ENCODE measurements around the gene AKAP6.
"Not testable (repeated sequence)": the region's sequence is repeated elsewhere in the genome, so short reads cannot be mapped to it uniquely, and the experiment has no call there.

AKAP6 gene

GRCh38 chr14:32384464-32384863, 55.4 kb downstream of the AKAP6 start:
- no peaks in the 10 kb centered on the region for H3K9me3 ChIP-seq (ENCODE audit: control insufficient read depth, low read length)
- peaks cover 12% of the 10 kb centered on the region for H3K4me1 ChIP-seq (ENCODE audit: control insufficient read depth, insufficient read depth, low read length, poor library complexity, severe bottlenecking)
- WGBS, 2 experiments (ENCODE audit: insufficient coverage in 2 of 2) = 79 to 80% methylated on average over 2 of the region's 2 CpGs
- no peaks in the 10 kb centered on the region for H3K36me3 ChIP-seq (ENCODE audit: control insufficient read depth, insufficient read depth, low read length)
- no peak overlapping the region for H3K27ac ChIP-seq (ENCODE audit: low read depth, low read length, severe bottlenecking)
- H3K4me3 ChIP-seq (ENCODE audit: extremely low read depth, insufficient read depth, low read length, poor library complexity, severe bottlenecking) = no peak overlapping the region

- H3K9me3 ChIP-seq (ENCODE audit: control insufficient read depth, low read length); H3K4me1 ChIP-seq (ENCODE audit: control insufficient read depth, insufficient read depth, low read length, poor library complexity, severe bottlenecking); H3K4me3 ChIP-seq (ENCODE audit: extremely low read depth, insufficient read depth, low read length, poor library complexity, severe bottlenecking); H3K27ac ChIP-seq (ENCODE audit: low read depth, low read length, severe bottlenecking); H3K36me3 ChIP-seq (ENCODE audit: control insufficient read depth, insufficient read depth, low read length): not testable (repeated sequence)
- WGBS, 2 experiments (ENCODE audit: insufficient coverage in 2 of 2) = no CpG with 5 or more reads among the region's 2 CpGs
Observed at GRCh38 chr14:32387295-32387694, 58.2 kb downstream of the AKAP6 start.

- 88 to 100% methylated on average over 1 of the region's 1 CpG for WGBS, 2 experiments (ENCODE audit: insufficient coverage in 2 of 2)
- Histone ChIP-seq H3K4me3 (ENCODE audit: extremely low read depth, insufficient read depth, low read length, poor library complexity, severe bottlenecking) (no peak overlapping the region), H3K36me3 (ENCODE audit: control insufficient read depth, insufficient read depth, low read length) (no peaks in the 10 kb centered on the region), H3K9me3 (ENCODE audit: control insufficient read depth, low read length) (no peaks in the 10 kb centered on the region), H3K27ac (ENCODE audit: low read depth, low read length, severe bottlenecking) (no peak overlapping the region), H3K4me1 (ENCODE audit: control insufficient read depth, insufficient read depth, low read length, poor library complexity, severe bottlenecking) (peaks cover 14% of the 10 kb centered on the region)
Observed at GRCh38 chr14:32393119-32393518, 64.0 kb downstream of the AKAP6 start.

- Histone ChIP-seq H3K9me3 (ENCODE audit: control insufficient read depth, low read length) (no peaks in the 10 kb centered on the region), H3K4me1 (ENCODE audit: control insufficient read depth, insufficient read depth, low read length, poor library complexity, severe bottlenecking) (peaks cover 18% of the 10 kb centered on the region), H3K27ac (ENCODE audit: low read depth, low read length, severe bottlenecking) (no peak overlapping the region), H3K4me3 (ENCODE audit: extremely low read depth, insufficient read depth, low read length, poor library complexity, severe bottlenecking) (no peak overlapping the region), H3K36me3 (ENCODE audit: control insufficient read depth, insufficient read depth, low read length) (no peaks in the 10 kb centered on the region)
- 80 to 92% methylated on average over 1 of the region's 1 CpG for WGBS, 2 experiments (ENCODE audit: insufficient coverage in 2 of 2)
Observed at GRCh38 chr14:32394038-32394437, 64.9 kb downstream of the AKAP6 start.

GRCh38 chr14:32396885-32397284, 67.8 kb downstream of the AKAP6 start:
- Histone ChIP-seq H3K9me3 (ENCODE audit: control insufficient read depth, low read length) (no peaks in the 10 kb centered on the region), H3K4me3 (ENCODE audit: extremely low read depth, insufficient read depth, low read length, poor library complexity, severe bottlenecking) (no peak overlapping the region), H3K4me1 (ENCODE audit: control insufficient read depth, insufficient read depth, low read length, poor library complexity, severe bottlenecking) (peaks cover 11% of the 10 kb centered on the region), H3K36me3 (ENCODE audit: control insufficient read depth, insufficient read depth, low read length) (no peaks in the 10 kb centered on the region), H3K27ac (ENCODE audit: low read depth, low read length, severe bottlenecking) (no peak overlapping the region)

- H3K27ac ChIP-seq (ENCODE audit: low read depth, low read length, severe bottlenecking) = no peak overlapping the region
Observed at GRCh38 chr14:32397861-32398640, 69.0 kb downstream of the AKAP6 start.

GRCh38 chr14:32399920-32400319, 70.8 kb downstream of the AKAP6 start:
- Histone ChIP-seq H3K36me3 (ENCODE audit: control insufficient read depth, insufficient read depth, low read length) (no peaks in the 10 kb centered on the region), H3K27ac (ENCODE audit: low read depth, low read length, severe bottlenecking) (no peak overlapping the region), H3K4me3 (ENCODE audit: extremely low read depth, insufficient read depth, low read length, poor library complexity, severe bottlenecking) (no peak overlapping the region), H3K9me3 (ENCODE audit: control insufficient read depth, low read length) (no peaks in the 10 kb centered on the region), H3K4me1 (ENCODE audit: control insufficient read depth, insufficient read depth, low read length, poor library complexity, severe bottlenecking) (peaks cover 11% of the 10 kb centered on the region)
- WGBS, 2 experiments (ENCODE audit: insufficient coverage in 2 of 2) = no CpG with 5 or more reads among the region's 1 CpG

More at GRCh38 chr14:32397861-32398640, 69.0 kb downstream of the AKAP6 start:
- H3K36me3 ChIP-seq (ENCODE audit: control insufficient read depth, insufficient read depth, low read length) = no peaks in the 10 kb centered on the region
- H3K4me1 ChIP-seq (ENCODE audit: control insufficient read depth, insufficient read depth, low read length, poor library complexity, severe bottlenecking) = peaks cover 11% of the 10 kb centered on the region
- H3K4me3 ChIP-seq (ENCODE audit: extremely low read depth, insufficient read depth, low read length, poor library complexity, severe bottlenecking) = no peak overlapping the region
- no peaks in the 10 kb centered on the region for H3K9me3 ChIP-seq (ENCODE audit: control insufficient read depth, low read length)

GRCh38 chr14:32400480-32400879, 71.4 kb downstream of the AKAP6 start:
- WGBS, 2 experiments (ENCODE audit: insufficient coverage in 2 of 2) = no CpG with 5 or more reads among the region's 1 CpG
- H3K4me3 ChIP-seq (ENCODE audit: extremely low read depth, insufficient read depth, low read length, poor library complexity, severe bottlenecking) = no peak overlapping the region
- H3K9me3 ChIP-seq (ENCODE audit: control insufficient read depth, low read length) = no peaks in the 10 kb centered on the region
- H3K36me3 ChIP-seq (ENCODE audit: control insufficient read depth, insufficient read depth, low read length) = no peaks in the 10 kb centered on the region
- H3K4me1 ChIP-seq (ENCODE audit: control insufficient read depth, insufficient read depth, low read length, poor library complexity, severe bottlenecking) = peaks cover 11% of the 10 kb centered on the region
- no peak overlapping the region for H3K27ac ChIP-seq (ENCODE audit: low read depth, low read length, severe bottlenecking)

GRCh38 chr14:32403021-32403420, 73.9 kb downstream of the AKAP6 start:
- Histone ChIP-seq H3K4me1 (ENCODE audit: control insufficient read depth, insufficient read depth, low read length, poor library complexity, severe bottlenecking) (peaks cover 5% of the 10 kb centered on the region), H3K4me3 (ENCODE audit: extremely low read depth, insufficient read depth, low read length, poor library complexity, severe bottlenecking) (no peak overlapping the region), H3K27ac (ENCODE audit: low read depth, low read length, severe bottlenecking) (no peak overlapping the region), H3K9me3 (ENCODE audit: control insufficient read depth, low read length) (no peaks in the 10 kb centered on the region), H3K36me3 (ENCODE audit: control insufficient read depth, insufficient read depth, low read length) (no peaks in the 10 kb centered on the region)
- WGBS, 2 experiments (ENCODE audit: insufficient coverage in 2 of 2) = no CpG with 5 or more reads among the region's 3 CpGs

GRCh38 chr14:32403688-32404087, 74.6 kb downstream of the AKAP6 start:
- Histone ChIP-seq H3K4me3 (ENCODE audit: extremely low read depth, insufficient read depth, low read length, poor library complexity, severe bottlenecking) (no peak overlapping the region), H3K27ac (ENCODE audit: low read depth, low read length, severe bottlenecking) (no peak overlapping the region), H3K36me3 (ENCODE audit: control insufficient read depth, insufficient read depth, low read length) (no peaks in the 10 kb centered on the region), H3K4me1 (ENCODE audit: control insufficient read depth, insufficient read depth, low read length, poor library complexity, severe bottlenecking) (no peaks in the 10 kb centered on the region), H3K9me3 (ENCODE audit: control insufficient read depth, low read length) (no peaks in the 10 kb centered on the region)
- 67% methylated on average over 1 of the region's 2 CpGs; no CpG with 5 or more reads in 1 of the 2 experiments for WGBS, 2 experiments (ENCODE audit: insufficient coverage in 2 of 2)

GRCh38 chr14:32404784-32405573, 75.9 kb downstream of the AKAP6 start:
- Histone ChIP-seq H3K27ac (ENCODE audit: low read depth, low read length, severe bottlenecking) (no peak overlapping the region), H3K4me1 (ENCODE audit: control insufficient read depth, insufficient read depth, low read length, poor library complexity, severe bottlenecking) (peaks cover 3% of the 10 kb centered on the region), H3K4me3 (ENCODE audit: extremely low read depth, insufficient read depth, low read length, poor library complexity, severe bottlenecking) (no peak overlapping the region), H3K36me3 (ENCODE audit: control insufficient read depth, insufficient read depth, low read length) (no peaks in the 10 kb centered on the region), H3K9me3 (ENCODE audit: control insufficient read depth, low read length) (no peaks in the 10 kb centered on the region)

Measured in mesodermal cell (in vitro differentiated cells).